Epithelial cell of proximal tubule (primary cell): ENCODE data around the gene TOM1. TPM values are rescaled to one million over a fixed set of nuclear protein-coding genes. Genes with fewer than 3 reads are reported as not detected.

Experiments
- DNase-seq: peaks from one replicate; pipeline ENCODE4 v3.0.0-alpha.2; 2011; ENCODE audit warnings: low read depth
- H3K4me3 ChIP-seq: 2 replicates; pipeline ENCODE4 v1.5.1; 2011; ENCODE audit warnings: low read depth, mild to moderate bottlenecking, low read length
- CTCF ChIP-seq: conservative IDR thresholded peaks from 2 replicates; pipeline ENCODE4 v1.5.1; 2012; ENCODE audit warnings: low read depth, mild to moderate bottlenecking, low read length
- total RNA-seq: library from RNA; depleted of rRNA; stranded (reverse); fragments of >200 nt; gene quantifications from 2 replicates; pipeline ENCODE4 v1.2.3, GENCODE V29; 2015

The TOM1 gene
- total RNA-seq, 1 donor from 2014 or later: 24.0 TPM

GRCh38 chr22:35345808-35346505 is 46.3 kb downstream of the TOM1 start:
- H3K4me3 ChIP-seq: no peak overlapping the region
- DNase-seq: no peak
- no peak for TF ChIP-seq CTCF

GRCh38 chr22:35346596-35347220 is 47.0 kb downstream of the TOM1 start:
- DNase-seq: no peak
- no peak for TF ChIP-seq CTCF

GRCh38 chr22:35347462-35347861 is 47.8 kb downstream of the TOM1 start:
- H3K4me3 ChIP-seq: no peak overlapping the region
- TF ChIP-seq CTCF: no peak
- DNase-seq: no peak

More at GRCh38 chr22:35346596-35347220, 47.0 kb downstream of the TOM1 start:
- no peak overlapping the region for H3K4me3 ChIP-seq

GRCh38 chr22:35348026-35348590 is 48.4 kb downstream of the TOM1 start:
- DNase-seq: no peak
- H3K4me3 ChIP-seq: no peak overlapping the region
- no peak for TF ChIP-seq CTCF

GRCh38 chr22:35348703-35349102 is 49.0 kb downstream of the TOM1 start:
- no peak for TF ChIP-seq CTCF
- no peak overlapping the region for H3K4me3 ChIP-seq
- no peak for DNase-seq

GRCh38 chr22:35349368-35349703 is 49.6 kb downstream of the TOM1 start:
- no peak overlapping the region for H3K4me3 ChIP-seq
- TF ChIP-seq CTCF: no peak
- DNase-seq: no peak
